HepG2 (cell line): ENCODE measurements around the gene LRSAM1. TPM values are rescaled to one million over a fixed set of nuclear protein-coding genes. Genes with fewer than 3 reads are reported as not detected.

Experiments
- AFF4 ChIP-seq: sonication (generic); formaldehyde crosslinking; IDR thresholded peaks from 2 replicates; pipeline ENCODE4 v1.4.0; 2020; ENCODE audit warnings: missing genetic modification reagents
- ARID5B ChIP-seq: IDR thresholded peaks from 2 replicates; pipeline ENCODE4 v1.4.0; 2020; ENCODE audit warnings: mild to moderate bottlenecking, missing genetic modification reagents
- DPF2 ChIP-seq: sonication (generic); formaldehyde crosslinking; IDR thresholded peaks from 2 replicates; pipeline ENCODE4 v1.4.0; 2020; ENCODE audit warnings: mild to moderate bottlenecking, low read depth, missing genetic modification reagents, borderline replicate concordance
- HMG20B ChIP-seq: conservative IDR thresholded peaks from 2 replicates; pipeline ENCODE4 v1.6.1; 2016; ENCODE audit warnings: missing genetic modification reagents, missing compliant biosample characterization
- IRF2 ChIP-seq: IDR thresholded peaks from 2 replicates; pipeline ENCODE4 v1.6.1; 2018; ENCODE audit warnings: missing genetic modification reagents, missing compliant biosample characterization
- MIER2 ChIP-seq: IDR thresholded peaks from 2 replicates; pipeline ENCODE4 v1.6.1; 2016; ENCODE audit warnings: missing biosample characterization, missing genetic modification reagents
- NCOA1 ChIP-seq: sonication (generic); formaldehyde crosslinking; IDR thresholded peaks from 2 replicates; pipeline ENCODE4 v1.9.0; 2021; ENCODE audit warnings: missing genetic modification reagents
- NCOA5 ChIP-seq: sonication (generic); formaldehyde crosslinking; IDR thresholded peaks from 2 replicates; pipeline ENCODE4 v1.4.0; 2020; ENCODE audit warnings: missing genetic modification reagents
- NKX3-1 ChIP-seq: sonication (generic); formaldehyde crosslinking; IDR thresholded peaks from 2 replicates; pipeline ENCODE4 v1.5.0; 2020; ENCODE audit warnings: missing genetic modification reagents
- PRMT3 ChIP-seq: sonication (generic); formaldehyde crosslinking; IDR thresholded peaks from 2 replicates; pipeline ENCODE4 v1.8.1; 2022; ENCODE audit warnings: low read depth, mild to moderate bottlenecking, moderate library complexity, missing genetic modification reagents, borderline replicate concordance
- SMAD9 ChIP-seq: sonication (generic); formaldehyde crosslinking; IDR thresholded peaks from 2 replicates; pipeline ENCODE4 v1.5.1; 2020; ENCODE audit warnings: mild to moderate bottlenecking, missing genetic modification reagents
- TFAP4 ChIP-seq: sonication (generic); IDR thresholded peaks from 2 replicates; pipeline ENCODE4 v1.6.1; 2016; ENCODE audit warnings: low read depth, borderline replicate concordance
- THAP8 ChIP-seq: sonication (generic); formaldehyde crosslinking; IDR thresholded peaks from 2 replicates; pipeline ENCODE4 v1.5.1; 2020; ENCODE audit warnings: missing genetic modification reagents, mild to moderate bottlenecking, borderline replicate concordance
- ZFY ChIP-seq: sonication (generic); formaldehyde crosslinking; IDR thresholded peaks from 2 replicates; pipeline ENCODE4 v1.4.0; 2020; ENCODE audit warnings: missing genetic modification reagents
- ZFYVE20 ChIP-seq: sonication (generic); formaldehyde crosslinking; IDR thresholded peaks from 2 replicates; pipeline ENCODE4 v1.8.0; 2023; ENCODE audit warnings: low read depth, mild to moderate bottlenecking, moderate library complexity, missing genetic modification reagents, borderline replicate concordance
- ZKSCAN1 ChIP-seq: fragments of 150-350 bp; IDR thresholded peaks from 2 replicates; pipeline ENCODE4 v1.6.1; 2014; ENCODE audit warnings: low read length
- ZNF207 ChIP-seq: fragments of 450-650 bp; IDR thresholded peaks from 2 replicates; pipeline ENCODE4 v1.6.1; 2016; ENCODE audit warnings: antibody characterized with exemption, borderline replicate concordance
- ZNF33B ChIP-seq: sonication (generic); formaldehyde crosslinking; IDR thresholded peaks from 2 replicates; pipeline ENCODE4 v1.5.1; 2020; ENCODE audit warnings: mild to moderate bottlenecking, missing genetic modification reagents
- ZNF672 ChIP-seq: sonication (generic); formaldehyde crosslinking; IDR thresholded peaks from 2 replicates; pipeline ENCODE4 v1.8.1; 2022; ENCODE audit warnings: missing genetic modification reagents
- ZNF678 ChIP-seq: sonication (generic); formaldehyde crosslinking; IDR thresholded peaks from 2 replicates; pipeline ENCODE4 v1.4.0; 2020; ENCODE audit warnings: mild to moderate bottlenecking, missing genetic modification reagents
- ZNF816 ChIP-seq: sonication (generic); formaldehyde crosslinking; IDR thresholded peaks from 2 replicates; pipeline ENCODE4 v1.8.0; 2022; ENCODE audit warnings: missing genetic modification reagents, mild to moderate bottlenecking, borderline replicate concordance
- ZSCAN12 ChIP-seq: sonication (generic); formaldehyde crosslinking; IDR thresholded peaks from 2 replicates; pipeline ENCODE4 v1.9.0; 2021; ENCODE audit warnings: mild to moderate bottlenecking, missing genetic modification reagents
- polyA plus RNA-seq, 8 experiments: library from polyadenylated mRNA; depleted of rRNA in 3 of 8; stranded (reverse) in 7 of 8; unstranded in 1 of 8; fragments of >200 nt; fragmentation: Illumina TruSeq in 4 of 8; extraction: Trizol in 4 of 8; gene quantifications; 2 replicates each; pipeline versions ENCODE4 v1.2.1 to v1.2.3, GENCODE V29; 2011 to 2016; ENCODE audit warnings: low read depth in 4 of 8, missing spikeins in 1 of 8, mixed read lengths in 1 of 8; ENCODE audit not compliant: insufficient read depth in 1 of 8
- total RNA-seq, 5 experiments: library from RNA; depleted of rRNA; stranded (reverse); fragments of >200 nt; fragmentation: Illumina TruSeq; extraction: Trizol; gene quantifications; 2 replicates each; pipeline ENCODE4 v1.2.3, GENCODE V29; 2016; ENCODE audit warnings: low read depth in 1 of 5

LRSAM1 gene
- total and polyA plus RNA-seq, 2 of the 13 experiments (the other 11 are each of a cell fraction or from before 2014, with no cell fraction given): 8.7 to 10.2 TPM

- TF ChIP-seq TFAP4: peak; percentile 32; the same call in 1 of the 2 replicates
- TF ChIP-seq NCOA1 (CRISPR knock-in tag): no peak
- no peak for TF ChIP-seq ZNF672
- no peak for TF ChIP-seq HMG20B
- no peak for TF ChIP-seq ZNF33B (CRISPR knock-in tag)
- TF ChIP-seq NCOA5 (CRISPR knock-in tag): no peak
- TF ChIP-seq MIER2 (CRISPR knock-in tag): no peak
- TF ChIP-seq ZNF816: peak; percentile 48; the same call in 1 of the 2 replicates
- TF ChIP-seq ZNF678 (CRISPR knock-in tag): no peak
- TF ChIP-seq ZSCAN12 (CRISPR knock-in tag): 0 out of 2 replicates have a peak, but pooled peaks have one; percentile 30
- TF ChIP-seq ARID5B (CRISPR knock-in tag): 0 out of 2 replicates have a peak, but pooled peaks have one; percentile 5
- TF ChIP-seq THAP8 (CRISPR knock-in tag): no peak
- TF ChIP-seq ZNF207: no peak
- TF ChIP-seq ZKSCAN1: no peak
- TF ChIP-seq IRF2 (CRISPR knock-in tag): peak; percentile 58; the same call in 1 of the 2 replicates
- no peak; the same call in 1 of the 2 replicates for TF ChIP-seq PRMT3
- peak; percentile 91 for TF ChIP-seq ZFY
- TF ChIP-seq SMAD9: no peak
- TF ChIP-seq ZFYVE20 (CRISPR knock-in tag): no peak
- no peak for TF ChIP-seq DPF2 (CRISPR knock-in tag)
- TF ChIP-seq NKX3-1 (CRISPR knock-in tag): no peak; the same call in 1 of the 2 replicates
- no peak for TF ChIP-seq AFF4
Observed at GRCh38 chr9:127423934-127424675, 27.2 kb upstream of the LRSAM1 start, which contains the start of gene ZNF79 (continued).
